C1 segment of cervical spinal cord (tissue), 14 donors: Measurements from ENCODE around the gene MED1.
A peak's percentile ranks its signal among the peaks of the same experiment; 100 is the strongest.
"Not testable (repeated sequence)": the region's sequence is repeated elsewhere in the genome, so short reads cannot be mapped to it uniquely, and the experiment has no call there.

Source experiments
- DNase-seq, 14 donors: peaks; one replicate each; lab custom pipeline; 2025; lab: John Stamatoyannopoulos, UW

MED1 gene

GRCh38 chr17:39416141-39416540 lies 34.9 kb downstream of the MED1 start:
- DNase-seq, result no peak

GRCh38 chr17:39410279-39410678 lies 40.8 kb downstream of the MED1 start:
- DNase-seq, result no peak

GRCh38 chr17:39408360-39408759 lies 42.7 kb downstream of the MED1 start:
- no peak for DNase-seq

- no peak for DNase-seq
These were observed 44.1 kb downstream of the MED1 start for GRCh38 chr17:39406951-39407350.

- DNase-seq, result no peak
These were observed 45.6 kb downstream of the MED1 start for GRCh38 chr17:39405436-39405835.

GRCh38 chr17:39404542-39405378 lies 46.3 kb downstream of the MED1 start:
- DNase-seq, result no peak

- no peak for DNase-seq
These were observed 48.0 kb downstream of the MED1 start for GRCh38 chr17:39402890-39403605.

GRCh38 chr17:39402244-39402889 lies 48.7 kb downstream of the MED1 start:
- DNase-seq, result peak; percentile 35 to 89 (median 84)

GRCh38 chr17:39401412-39402243 lies 49.4 kb downstream of the MED1 start, which contains the start of gene FBXL20:
Gene FBXL20, minus strand, starts transcription at chr17:39401626. Its CDS starts 224 bp downstream, at chr17:39401402.
- DNase-seq, result peak; percentile 20 to 92 (median 85)

GRCh38 chr17:39400547-39401411 lies 50.3 kb downstream of the MED1 start:
- peak in 9 of 14 donors; percentile 14 to 55 (median 35) for DNase-seq

- DNase-seq, result no peak
These were observed 51.3 kb downstream of the MED1 start for GRCh38 chr17:39399791-39400190.

- no peak for DNase-seq
These were observed 57.3 kb downstream of the MED1 start for GRCh38 chr17:39393736-39394135.

GRCh38 chr17:39391448-39391847 lies 59.6 kb downstream of the MED1 start:
- DNase-seq, result no peak

GRCh38 chr17:39385040-39385439 lies 66.0 kb downstream of the MED1 start:
- DNase-seq, result no peak

GRCh38 chr17:39380144-39380543 lies 70.9 kb downstream of the MED1 start:
- no peak for DNase-seq

GRCh38 chr17:39376434-39376833 lies 74.6 kb downstream of the MED1 start:
- DNase-seq, result no peak

- not testable (repeated sequence) for DNase-seq
These were observed 83.3 kb downstream of the MED1 start for GRCh38 chr17:39367805-39368204.

- DNase-seq, result no peak
These were observed 85.2 kb downstream of the MED1 start for GRCh38 chr17:39365872-39366271.

- DNase-seq, result no peak
These were observed 85.8 kb downstream of the MED1 start for GRCh38 chr17:39365242-39365641.
